ENCODE measurements around the gene CD99L2. TPM values are rescaled to one million over a fixed set of nuclear protein-coding genes. Genes with fewer than 3 reads are reported as not detected.
"Not testable (repeated sequence)": the region's sequence is repeated elsewhere in the genome, so short reads cannot be mapped to it uniquely, and the experiment has no call there.

The CD99L2 gene
- total RNA-seq, 4 donors from 2014 or later = 49.7 to 78.7 (median 58.1) TPM

- ATAC-seq (ENCODE audit: low FRiP score) (no peak), DNase-seq (ENCODE audit: low spot score) (no peak)
- no peak for TF ChIP-seq CTCF (IDR thresholded peaks at IDR 0.05)
These were observed 17.7 kb downstream of the CD99L2 start for GRCh38 chrX:150880808-150881165.

GRCh38 chrX:150879855-150880807, 18.3 kb downstream of the CD99L2 start:
- DNase-seq (ENCODE audit: low spot score) = no peak
- no peak for ATAC-seq (ENCODE audit: low FRiP score)
- no peak for TF ChIP-seq CTCF (IDR thresholded peaks at IDR 0.05)

- ATAC-seq (ENCODE audit: low FRiP score); DNase-seq (ENCODE audit: low spot score): not testable (repeated sequence)
These were observed 22.8 kb downstream of the CD99L2 start for GRCh38 chrX:150875621-150876020.

- no peak for ATAC-seq (ENCODE audit: low FRiP score)
- DNase-seq (ENCODE audit: low spot score) = no peak
- TF ChIP-seq CTCF (IDR thresholded peaks at IDR 0.05) = no peak
These were observed 24.0 kb downstream of the CD99L2 start for GRCh38 chrX:150874448-150874847.

GRCh38 chrX:150873616-150874015, 24.9 kb downstream of the CD99L2 start:
- no peak for TF ChIP-seq CTCF (IDR thresholded peaks at IDR 0.05)
- ATAC-seq (ENCODE audit: low FRiP score) (no peak), DNase-seq (ENCODE audit: low spot score) (no peak)

GRCh38 chrX:150872773-150873336, 25.6 kb downstream of the CD99L2 start:
- ATAC-seq (ENCODE audit: low FRiP score) = no peak
- no peak for TF ChIP-seq CTCF (IDR thresholded peaks at IDR 0.05)
- no peak for DNase-seq (ENCODE audit: low spot score)

- no peak for DNase-seq (ENCODE audit: low spot score)
- TF ChIP-seq CTCF (IDR thresholded peaks at IDR 0.05) = no peak
- ATAC-seq (ENCODE audit: low FRiP score) = no peak
These were observed 27.1 kb downstream of the CD99L2 start for GRCh38 chrX:150871341-150871811.

All from omental fat pad (tissue), 4 donors.